ENCODE measurements around the gene COL28A1.

The COL28A1 gene

GRCh38 chr7:7443806-7444350 lies 91.8 kb downstream of the COL28A1 start:
- Histone ChIP-seq H3K4me2 (no peak overlapping the region), H3K79me2 (ENCODE audit: insufficient read depth, low read depth) (no peaks in the 10 kb centered on the region), H3K9ac (no peak overlapping the region), H3K4me3 (IDR thresholded peaks at IDR 0.05; ENCODE audit: insufficient read depth, low read depth, low read length) (no peak overlapping the region), H3K27me3 (ENCODE audit: insufficient read depth, low read depth) (no peaks in the 10 kb centered on the region), H3K36me3 (ENCODE audit: insufficient read depth) (no peaks in the 10 kb centered on the region), H4K20me1 (ENCODE audit: insufficient read depth) (no peaks in the 10 kb centered on the region), H3K4me1 (ENCODE audit: low read depth, poor library complexity, severe bottlenecking) (no peaks in the 10 kb centered on the region), H2AFZ (ENCODE audit: low read depth) (no peak overlapping the region), H3K27ac (no peak overlapping the region)
- TF ChIP-seq, protein P1, sequence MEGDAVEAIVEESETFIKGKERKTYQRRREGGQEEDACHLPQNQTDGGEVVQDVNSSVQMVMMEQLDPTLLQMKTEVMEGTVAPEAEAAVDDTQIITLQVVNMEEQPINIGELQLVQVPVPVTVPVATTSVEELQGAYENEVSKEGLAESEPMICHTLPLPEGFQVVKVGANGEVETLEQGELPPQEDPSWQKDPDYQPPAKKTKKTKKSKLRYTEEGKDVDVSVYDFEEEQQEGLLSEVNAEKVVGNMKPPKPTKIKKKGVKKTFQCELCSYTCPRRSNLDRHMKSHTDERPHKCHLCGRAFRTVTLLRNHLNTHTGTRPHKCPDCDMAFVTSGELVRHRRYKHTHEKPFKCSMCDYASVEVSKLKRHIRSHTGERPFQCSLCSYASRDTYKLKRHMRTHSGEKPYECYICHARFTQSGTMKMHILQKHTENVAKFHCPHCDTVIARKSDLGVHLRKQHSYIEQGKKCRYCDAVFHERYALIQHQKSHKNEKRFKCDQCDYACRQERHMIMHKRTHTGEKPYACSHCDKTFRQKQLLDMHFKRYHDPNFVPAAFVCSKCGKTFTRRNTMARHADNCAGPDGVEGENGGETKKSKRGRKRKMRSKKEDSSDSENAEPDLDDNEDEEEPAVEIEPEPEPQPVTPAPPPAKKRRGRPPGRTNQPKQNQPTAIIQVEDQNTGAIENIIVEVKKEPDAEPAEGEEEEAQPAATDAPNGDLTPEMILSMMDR (conservative IDR thresholded peaks at IDR 0.05; ENCODE audit: low read depth, low read length) = no peak

DNA sequence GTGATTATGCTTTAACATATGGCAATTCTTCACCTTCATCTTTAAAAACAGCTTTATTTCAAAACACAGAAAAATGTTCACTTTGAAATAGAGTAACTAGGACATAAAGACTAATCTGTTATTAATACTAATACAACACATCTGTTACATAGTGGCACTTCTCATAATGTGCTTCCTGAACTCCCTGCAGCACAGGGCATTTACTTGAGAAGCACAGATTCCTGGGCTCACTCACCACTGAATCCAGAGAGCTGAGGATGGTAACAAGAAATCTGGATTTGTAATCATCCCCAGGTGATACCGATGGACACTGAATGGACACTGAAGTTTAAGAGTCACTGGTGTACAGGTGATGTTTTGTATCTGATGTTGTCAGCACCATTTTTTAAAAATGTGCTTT lies 96.1 kb downstream of the COL28A1 start:
- no peak overlapping the region for H3K4me2 ChIP-seq
- TF ChIP-seq, protein P1 (conservative IDR thresholded peaks at IDR 0.05; ENCODE audit: low read depth, low read length) = no peak
- H3K9ac ChIP-seq = no peak overlapping the region
- H3K4me1 ChIP-seq (ENCODE audit: low read depth, poor library complexity, severe bottlenecking) = no peaks in the 10 kb centered on the region
- H3K27me3 ChIP-seq (ENCODE audit: insufficient read depth, low read depth) = no peaks in the 10 kb centered on the region
- no peaks in the 10 kb centered on the region for H3K36me3 ChIP-seq (ENCODE audit: insufficient read depth)
- no peaks in the 10 kb centered on the region for H3K79me2 ChIP-seq (ENCODE audit: insufficient read depth, low read depth)
- H2AFZ ChIP-seq (ENCODE audit: low read depth) = no peak overlapping the region
- H4K20me1 ChIP-seq (ENCODE audit: insufficient read depth) = no peaks in the 10 kb centered on the region
- no peak overlapping the region for H3K27ac ChIP-seq
- H3K4me3 ChIP-seq (IDR thresholded peaks at IDR 0.05; ENCODE audit: insufficient read depth, low read depth, low read length) = no peak overlapping the region

DNA sequence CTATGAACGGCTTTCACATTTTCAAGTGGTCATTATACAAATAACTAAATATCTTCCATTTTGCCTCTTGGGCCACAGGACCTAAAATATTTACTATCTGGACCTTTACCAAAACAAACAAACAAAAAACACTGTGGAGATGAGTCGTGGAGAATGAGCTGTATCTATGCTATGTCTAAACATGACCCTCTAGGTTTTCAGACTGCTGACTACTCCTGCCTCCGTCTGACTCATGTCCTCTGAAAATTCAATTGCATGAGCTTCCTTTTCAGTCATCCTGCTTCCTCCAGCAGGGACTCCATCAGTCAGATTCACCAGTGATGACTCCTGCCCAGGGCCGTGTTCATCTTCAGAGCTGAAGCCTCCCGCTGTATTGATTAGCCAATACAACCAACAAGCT lies 96.8 kb downstream of the COL28A1 start:
- H3K4me3 ChIP-seq (IDR thresholded peaks at IDR 0.05; ENCODE audit: insufficient read depth, low read depth, low read length) = no peak overlapping the region
- H3K9ac ChIP-seq = no peak overlapping the region
- TF ChIP-seq, protein P1 (conservative IDR thresholded peaks at IDR 0.05; ENCODE audit: low read depth, low read length) = no peak
- no peaks in the 10 kb centered on the region for H3K79me2 ChIP-seq (ENCODE audit: insufficient read depth, low read depth)
- H3K27me3 ChIP-seq (ENCODE audit: insufficient read depth, low read depth) = no peaks in the 10 kb centered on the region
- H3K4me2 ChIP-seq = no peak overlapping the region
- H3K4me1 ChIP-seq (ENCODE audit: low read depth, poor library complexity, severe bottlenecking) = no peaks in the 10 kb centered on the region
- H3K36me3 ChIP-seq (ENCODE audit: insufficient read depth) = no peaks in the 10 kb centered on the region
- no peak overlapping the region for H3K27ac ChIP-seq
- no peaks in the 10 kb centered on the region for H4K20me1 ChIP-seq (ENCODE audit: insufficient read depth)
- no peak overlapping the region for H2AFZ ChIP-seq (ENCODE audit: low read depth)

- no peak overlapping the region for H3K9ac ChIP-seq
- TF ChIP-seq, protein P1 (conservative IDR thresholded peaks at IDR 0.05; ENCODE audit: low read depth, low read length) = no peak
- no peaks in the 10 kb centered on the region for H3K4me1 ChIP-seq (ENCODE audit: low read depth, poor library complexity, severe bottlenecking)
- H4K20me1 ChIP-seq (ENCODE audit: insufficient read depth) = no peaks in the 10 kb centered on the region
- H2AFZ ChIP-seq (ENCODE audit: low read depth) = no peak overlapping the region
- H3K27me3 ChIP-seq (ENCODE audit: insufficient read depth, low read depth) = no peaks in the 10 kb centered on the region
- no peak overlapping the region for H3K4me3 ChIP-seq (IDR thresholded peaks at IDR 0.05; ENCODE audit: insufficient read depth, low read depth, low read length)
- H3K36me3 ChIP-seq (ENCODE audit: insufficient read depth) = no peaks in the 10 kb centered on the region
- H3K4me2 ChIP-seq = no peak overlapping the region
- no peak overlapping the region for H3K27ac ChIP-seq
- no peaks in the 10 kb centered on the region for H3K79me2 ChIP-seq (ENCODE audit: insufficient read depth, low read depth)
Measured at GRCh38 chr7:7435978-7436377, 99.7 kb downstream of the COL28A1 start.
